GM18858 (cell line): ENCODE data around the gene TAL2.
"Not testable (repeated sequence)": the region's sequence is repeated elsewhere in the genome, so short reads cannot be mapped to it uniquely, and the experiment has no call there.

Experiments used
- ATAC-seq: cut with Tn5 transposase; IDR thresholded peaks from one replicate; pipeline ENCODE4 v1.9.1; 2021; ENCODE audit not compliant: unreplicated experiment

The TAL2 gene

DNA sequence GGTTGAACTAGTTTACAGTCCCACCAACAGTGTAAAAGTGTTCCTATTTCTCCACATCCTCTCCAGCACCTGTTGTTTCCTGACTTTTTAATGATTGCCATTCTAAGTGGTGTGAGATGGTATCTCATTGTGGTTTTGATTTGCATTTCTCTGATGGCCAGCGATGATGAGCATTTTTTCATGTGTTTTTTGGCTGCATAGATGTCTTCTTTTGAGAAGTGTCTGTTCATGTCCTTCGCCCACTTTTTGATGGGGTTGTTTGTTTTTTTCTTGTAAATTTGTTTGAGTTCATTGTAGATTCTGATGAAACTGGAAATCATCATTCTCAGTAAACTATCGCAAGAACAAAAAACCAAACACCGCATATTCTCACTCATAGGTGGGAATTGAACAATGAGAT lies 41.4 kb downstream of the TAL2 start:
- ATAC-seq = not testable (repeated sequence)

DNA sequence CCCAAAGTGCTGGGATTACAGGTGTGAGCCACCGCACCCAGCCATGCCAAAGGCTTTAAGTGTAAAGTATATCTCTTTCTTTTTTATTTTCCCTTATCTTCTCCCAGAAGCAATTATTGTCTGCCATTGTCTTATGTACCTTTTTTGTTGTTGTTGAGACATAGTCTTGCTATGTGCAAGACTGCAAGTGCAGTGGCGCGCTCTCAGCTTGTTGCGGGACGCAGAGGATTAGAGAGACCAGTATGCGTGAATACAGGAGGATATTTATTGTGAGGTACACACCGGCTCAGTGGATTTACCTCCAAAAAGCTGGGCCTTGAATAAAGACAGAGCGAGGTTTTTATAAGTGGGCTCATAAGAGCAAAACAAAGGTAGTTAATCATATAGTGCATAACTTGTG lies 43.9 kb downstream of the TAL2 start:
- no peak for ATAC-seq

- ATAC-seq = peak; percentile 67
These were observed 46.1 kb downstream of the TAL2 start for GRCh38 chr9:105708405-105708804.

DNA sequence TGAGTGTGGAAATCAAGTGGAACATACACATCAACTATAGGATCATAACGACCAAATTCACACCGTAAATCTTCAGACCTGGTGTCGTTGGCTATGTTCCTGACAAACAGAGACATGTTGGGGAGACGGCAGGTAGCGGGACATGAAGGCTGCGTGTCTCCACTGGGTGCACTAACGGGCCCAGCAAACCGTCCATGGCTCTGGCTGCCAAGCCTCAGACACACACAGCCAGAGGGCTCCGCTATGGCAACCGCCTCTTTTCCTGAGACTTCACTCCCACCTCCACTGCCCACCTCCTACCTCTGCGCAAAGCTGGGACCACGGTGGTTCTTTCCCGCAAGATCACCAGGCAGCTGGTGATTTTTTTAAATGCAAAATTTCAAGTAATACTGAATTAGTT lies 48.4 kb downstream of the TAL2 start:
- no peak for ATAC-seq

DNA sequence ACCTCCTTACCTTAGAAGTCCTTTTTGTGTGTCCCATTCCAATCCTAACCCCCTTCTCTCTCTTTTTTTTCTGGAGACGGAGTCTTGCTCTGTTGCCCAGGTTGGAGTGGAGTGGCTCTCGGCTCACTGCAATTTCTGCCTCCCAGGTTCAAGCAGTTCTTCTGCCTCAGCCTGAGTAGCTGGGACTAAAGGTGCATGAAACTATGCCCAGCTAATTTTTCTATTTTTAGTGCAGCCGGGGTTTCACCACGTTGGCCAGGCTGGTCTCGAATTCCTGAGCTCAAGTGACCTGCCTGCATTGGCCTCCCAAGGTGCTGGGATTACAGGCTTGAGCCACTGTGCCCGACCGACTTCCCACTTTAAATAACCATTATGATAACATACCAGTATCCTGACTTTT lies 49.6 kb downstream of the TAL2 start:
- no peak for ATAC-seq

- ATAC-seq = no peak
These were observed 50.0 kb downstream of the TAL2 start for GRCh38 chr9:105712297-105712696.
